GM19328 (cell line): ENCODE results near the gene WDFY4.
A peak's percentile ranks its signal among the peaks of the same experiment; 100 is the strongest.

ENCODE experiments used
- ATAC-seq: cut with Tn5 transposase; IDR thresholded peaks from one replicate; pipeline ENCODE4 v1.9.1; 2021; ENCODE audit warnings: mild to moderate bottlenecking, moderate library complexity; ENCODE audit not compliant: unreplicated experiment

WDFY4 gene

GRCh38 chr10:48786606-48787282, 102.1 kb downstream of the WDFY4 start:
- no peak for ATAC-seq

GRCh38 chr10:48788554-48788953, 103.9 kb downstream of the WDFY4 start:
- ATAC-seq, result no peak

GRCh38 chr10:48789486-48790456, 105.1 kb downstream of the WDFY4 start:
- ATAC-seq, result no peak

- ATAC-seq, result no peak
Observed at GRCh38 chr10:48790457-48791044, 105.9 kb downstream of the WDFY4 start.

- no peak for ATAC-seq
Observed at GRCh38 chr10:48791267-48791928, 106.7 kb downstream of the WDFY4 start.

- no peak for ATAC-seq
Observed at GRCh38 chr10:48792121-48792520, 107.4 kb downstream of the WDFY4 start.

GRCh38 chr10:48792687-48793096, 108.0 kb downstream of the WDFY4 start:
- ATAC-seq, result no peak

- ATAC-seq, result no peak
Observed at GRCh38 chr10:48794074-48794473, 109.4 kb downstream of the WDFY4 start.

- no peak for ATAC-seq
Observed at GRCh38 chr10:48796713-48797245, 112.1 kb downstream of the WDFY4 start.

- no peak for ATAC-seq
Observed at GRCh38 chr10:48797830-48798229, 113.2 kb downstream of the WDFY4 start.

- no peak for ATAC-seq
Observed at GRCh38 chr10:48798481-48799254, 114.0 kb downstream of the WDFY4 start.

GRCh38 chr10:48799341-48800006, 114.8 kb downstream of the WDFY4 start:
- ATAC-seq, result no peak

- no peak for ATAC-seq
Observed at GRCh38 chr10:48800007-48800675, 115.5 kb downstream of the WDFY4 start.

- ATAC-seq, result no peak
Observed at GRCh38 chr10:48801001-48801421, 116.3 kb downstream of the WDFY4 start.

- ATAC-seq, result peak; percentile 92
Observed at GRCh38 chr10:48802611-48803071, 118.0 kb downstream of the WDFY4 start.

- ATAC-seq, result no peak
Observed at GRCh38 chr10:48803801-48804584, 119.3 kb downstream of the WDFY4 start.

- ATAC-seq, result no peak
Observed at GRCh38 chr10:48804740-48805182, 120.1 kb downstream of the WDFY4 start.

GRCh38 chr10:48805411-48805810, 120.7 kb downstream of the WDFY4 start:
- ATAC-seq, result no peak
